VCaP (cell line): ENCODE results near the gene MUC5AC.
"Not testable (repeated sequence)": the region's sequence is repeated elsewhere in the genome, so short reads cannot be mapped to it uniquely, and the experiment has no call there.

Experiments
- H3K27ac ChIP-seq: fragments of 450-650 bp; 2 replicates; pipeline ENCODE4 v1.5.1; 2017
- CTCF ChIP-seq: fragments of 450-650 bp; conservative IDR thresholded peaks from 2 replicates; pipeline ENCODE4 v1.5.1; 2017; ENCODE audit warnings: mild to moderate bottlenecking, moderate library complexity

The MUC5AC gene

GRCh38 chr11:1239596-1240205 lies 81.9 kb downstream of the MUC5AC start:
- H3K27ac ChIP-seq, result no peak overlapping the region
- TF ChIP-seq CTCF, result no peak

- no peak overlapping the region for H3K27ac ChIP-seq
- no peak for TF ChIP-seq CTCF
These were observed 83.0 kb downstream of the MUC5AC start for GRCh38 chr11:1240771-1241170.

- H3K27ac ChIP-seq, result no peak overlapping the region
- no peak for TF ChIP-seq CTCF
These were observed 84.0 kb downstream of the MUC5AC start for GRCh38 chr11:1241706-1242105.

GRCh38 chr11:1242289-1242688 lies 84.5 kb downstream of the MUC5AC start:
- no peak overlapping the region for H3K27ac ChIP-seq
- TF ChIP-seq CTCF, result no peak

- H3K27ac ChIP-seq, result not testable (repeated sequence)
These were observed 85.0 kb downstream of the MUC5AC start for GRCh38 chr11:1242751-1243150.

GRCh38 chr11:1243521-1243920 lies 85.8 kb downstream of the MUC5AC start:
- H3K27ac ChIP-seq, result not testable (repeated sequence)

- H3K27ac ChIP-seq, result not testable (repeated sequence)
These were observed 86.8 kb downstream of the MUC5AC start for GRCh38 chr11:1244557-1244956.

GRCh38 chr11:1245717-1246116 lies 88.0 kb downstream of the MUC5AC start:
- H3K27ac ChIP-seq, result not testable (repeated sequence)

GRCh38 chr11:1246301-1246700 lies 88.5 kb downstream of the MUC5AC start:
- H3K27ac ChIP-seq, result not testable (repeated sequence)

- not testable (repeated sequence) for H3K27ac ChIP-seq
These were observed 89.3 kb downstream of the MUC5AC start for GRCh38 chr11:1247026-1247425.

- H3K27ac ChIP-seq, result not testable (repeated sequence)
These were observed 91.2 kb downstream of the MUC5AC start for GRCh38 chr11:1248951-1249350.

- not testable (repeated sequence) for H3K27ac ChIP-seq
These were observed 92.7 kb downstream of the MUC5AC start for GRCh38 chr11:1250411-1250810.
